Spleen (tissue), 11 donors: ENCODE results near the gene FBXO33. TPM values are rescaled to one million over a fixed set of nuclear protein-coding genes. Genes with fewer than 3 reads are reported as not detected.
A peak's percentile ranks its signal among the peaks of the same experiment; 100 is the strongest.

Experiments
- DNase-seq: peaks from one replicate; pipeline ENCODE4 v3.0.0-alpha.2; 2020
- H3K27ac ChIP-seq, 8 donors: fragments of 200-600 bp; sonication (generic) in 7 of 8; 1 replicate in 4 of 8; 2 replicates in 4 of 8; pipeline versions ENCODE4 v1.5.0 to v1.8.0; 2016 to 2021; ENCODE audit warnings: inconsistent platforms in 4 of 8, mild to moderate bottlenecking in 4 of 8, moderate library complexity in 1 of 8
- H3K27me3 ChIP-seq, 7 donors: fragments of 200-600 bp; sonication (generic) in 6 of 7; replicated peaks in 1 of 7; 1 replicate in 4 of 7; 2 replicates in 3 of 7; pipeline versions ENCODE4 v1.5.0 to v1.8.0; 2016 to 2021; ENCODE audit warnings: inconsistent platforms in 3 of 7, mild to moderate bottlenecking in 1 of 7
- H3K36me3 ChIP-seq, 6 donors: fragments of 200-600 bp; sonication (generic) in 5 of 6; 1 replicate in 4 of 6; 2 replicates in 2 of 6; pipeline versions ENCODE4 v1.5.0 to v1.8.0; 2016 to 2021; ENCODE audit warnings: inconsistent platforms in 2 of 6
- H3K4me1 ChIP-seq, 6 donors: fragments of 200-600 bp; sonication (generic) in 5 of 6; 1 replicate in 3 of 6; 2 replicates in 3 of 6; pipeline versions ENCODE4 v1.5.0 to v1.8.0; 2016 to 2021; ENCODE audit warnings: inconsistent platforms in 3 of 6
- H3K4me3 ChIP-seq, 8 donors: fragments of 200-600 bp; sonication (generic) in 7 of 8; 1 replicate in 4 of 8; 2 replicates in 4 of 8; pipeline versions ENCODE4 v1.5.0 to v1.8.0; 2016 to 2021; ENCODE audit warnings: inconsistent platforms in 4 of 8, mild to moderate bottlenecking in 4 of 8, moderate library complexity in 2 of 8
- H3K9me3 ChIP-seq, 8 donors: fragments of 200-600 bp; sonication (generic) in 7 of 8; 1 replicate in 4 of 8; 2 replicates in 4 of 8; pipeline versions ENCODE4 v1.5.0 to v1.8.0; 2016 to 2021; ENCODE audit warnings: inconsistent platforms in 4 of 8
- POLR2A ChIP-seq, 3 donors: fragments of 450-650 bp; IDR thresholded peaks; one replicate each; pipeline ENCODE4 v1.5.1; 2017; ENCODE audit warnings: antibody characterized with exemption in 3 of 3, mild to moderate bottlenecking in 1 of 3
- POLR2AphosphoS5 ChIP-seq, 3 donors: sonication (generic); formaldehyde crosslinking; IDR thresholded peaks; one replicate each; pipeline ENCODE4 v1.5.1; 2017; ENCODE audit warnings: antibody characterized with exemption in 3 of 3
- WGBS, 5 donors: extraction: QIAGEN DNeasy Blood & Tissue Kit in 3 of 5; methylation state at CpG; one replicate each; pipeline versions ENCODE4 v1.1.5 to v1.1.7; 2013 to 2018; 5-methylcytosine and 5-hydroxymethylcytosine counted together
- intact Hi-C: fragments of 100-400 bp; cut with DNase I; formaldehyde crosslinking; loops from one replicate; pipeline ENCODE4 v1.15.0; 2023; ENCODE audit warnings: low total_unique reads
- polyA plus RNA-seq, 3 donors: library from polyadenylated mRNA; stranded (reverse); fragments of 200-250 nt; gene quantifications; one replicate each; pipeline ENCODE4 v1.2.1, GENCODE V29; 2013
- total RNA-seq, 7 donors: library from RNA; depleted of rRNA in 3 of 7; stranded (reverse); fragments of >200 nt in 3 of 7; fragmentation: NEBNext Ultra II Directional in 4 of 7; extraction: Animal tissue kit (Norgen Biotek cat#: 25700) in 4 of 7; gene quantifications; one replicate each; pipeline versions ENCODE4 v1.1.0 to v1.2.1, GENCODE V29; 2016 to 2021
- TF ChIP-seq, protein P1 (sequence below), 11 experiments: fragments of 200-600 bp in 7 of 11; fragments of 450-650 bp in 4 of 11; sonication (generic) in 4 of 11; IDR thresholded peaks in 8 of 11; conservative IDR thresholded peaks in 3 of 11; 1 replicate in 7 of 11; 2 replicates in 4 of 11; pipeline versions ENCODE4 v1.4.0 to v1.8.0; 2016 to 2021; ENCODE audit warnings: antibody characterized with exemption in 11 of 11, inconsistent platforms in 4 of 11, mild to moderate bottlenecking in 1 of 11
- donor health status: healthy with polysubstance abuse.
- donor health status: DM: no; HTN: no; CAD: no; lungs with moderate emphysema.
- donor health status: DM: no; HTN: no; CAD: no.
- donor health status: Bipolar disorder and iron deficiency.
- donor health status: healthy.
- donor health status: DM: no; HTN: no; CAD: no.
- donor health status: DM: yes; HTN: yes; CAD: no.

The FBXO33 gene
- total and polyA plus RNA-seq, 10 donors = 6.0 to 24.1 (median 12.6) TPM

DNA sequence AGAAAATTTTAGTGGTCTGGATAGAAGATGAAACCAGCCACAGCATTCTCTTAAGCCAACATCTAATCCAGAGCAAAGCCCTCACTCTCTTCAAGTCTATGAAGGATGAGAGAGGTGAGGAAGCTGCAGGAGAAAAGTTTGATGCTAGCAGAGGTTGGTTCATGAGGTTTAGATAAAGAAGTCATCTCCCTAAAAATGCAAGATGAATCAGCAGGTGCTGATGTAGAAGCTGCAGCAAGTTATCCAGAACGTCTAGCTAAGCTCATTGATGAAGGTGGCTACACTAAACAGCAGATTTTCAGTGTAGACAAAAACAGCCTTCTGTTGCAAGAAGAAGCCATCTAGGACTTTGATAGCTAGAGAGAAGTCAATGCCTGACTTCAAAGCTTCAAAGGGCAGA is 48.5 kb downstream of the FBXO33 start:
- Histone ChIP-seq H3K4me1 (no peaks in the 10 kb centered on the region), H3K27ac (no peak overlapping the region), H3K36me3 (peaks cover 0 to 15% (median 0%) of the 10 kb centered on the region in 6 donors), H3K9me3 (no peaks in the 10 kb centered on the region), H3K4me3 (no peak overlapping the region), H3K27me3 (no peaks in the 10 kb centered on the region)
- DNase-seq = no peak
- WGBS, 5 donors = 79 to 86% (median 81%) methylated on average over 1 of the region's 1 CpG
- TF ChIP-seq POLR2A (IDR thresholded peaks at IDR 0.05) = no peak
- TF ChIP-seq, protein P1, sequence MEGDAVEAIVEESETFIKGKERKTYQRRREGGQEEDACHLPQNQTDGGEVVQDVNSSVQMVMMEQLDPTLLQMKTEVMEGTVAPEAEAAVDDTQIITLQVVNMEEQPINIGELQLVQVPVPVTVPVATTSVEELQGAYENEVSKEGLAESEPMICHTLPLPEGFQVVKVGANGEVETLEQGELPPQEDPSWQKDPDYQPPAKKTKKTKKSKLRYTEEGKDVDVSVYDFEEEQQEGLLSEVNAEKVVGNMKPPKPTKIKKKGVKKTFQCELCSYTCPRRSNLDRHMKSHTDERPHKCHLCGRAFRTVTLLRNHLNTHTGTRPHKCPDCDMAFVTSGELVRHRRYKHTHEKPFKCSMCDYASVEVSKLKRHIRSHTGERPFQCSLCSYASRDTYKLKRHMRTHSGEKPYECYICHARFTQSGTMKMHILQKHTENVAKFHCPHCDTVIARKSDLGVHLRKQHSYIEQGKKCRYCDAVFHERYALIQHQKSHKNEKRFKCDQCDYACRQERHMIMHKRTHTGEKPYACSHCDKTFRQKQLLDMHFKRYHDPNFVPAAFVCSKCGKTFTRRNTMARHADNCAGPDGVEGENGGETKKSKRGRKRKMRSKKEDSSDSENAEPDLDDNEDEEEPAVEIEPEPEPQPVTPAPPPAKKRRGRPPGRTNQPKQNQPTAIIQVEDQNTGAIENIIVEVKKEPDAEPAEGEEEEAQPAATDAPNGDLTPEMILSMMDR (IDR thresholded peaks at IDR 0.05 in 8 of 11, conservative IDR thresholded peaks at IDR 0.05 in 3 of 11) = no peak
- TF ChIP-seq POLR2AphosphoS5 (IDR thresholded peaks at IDR 0.05) = no peak
- intact Hi-C loops = no loop called here

DNA sequence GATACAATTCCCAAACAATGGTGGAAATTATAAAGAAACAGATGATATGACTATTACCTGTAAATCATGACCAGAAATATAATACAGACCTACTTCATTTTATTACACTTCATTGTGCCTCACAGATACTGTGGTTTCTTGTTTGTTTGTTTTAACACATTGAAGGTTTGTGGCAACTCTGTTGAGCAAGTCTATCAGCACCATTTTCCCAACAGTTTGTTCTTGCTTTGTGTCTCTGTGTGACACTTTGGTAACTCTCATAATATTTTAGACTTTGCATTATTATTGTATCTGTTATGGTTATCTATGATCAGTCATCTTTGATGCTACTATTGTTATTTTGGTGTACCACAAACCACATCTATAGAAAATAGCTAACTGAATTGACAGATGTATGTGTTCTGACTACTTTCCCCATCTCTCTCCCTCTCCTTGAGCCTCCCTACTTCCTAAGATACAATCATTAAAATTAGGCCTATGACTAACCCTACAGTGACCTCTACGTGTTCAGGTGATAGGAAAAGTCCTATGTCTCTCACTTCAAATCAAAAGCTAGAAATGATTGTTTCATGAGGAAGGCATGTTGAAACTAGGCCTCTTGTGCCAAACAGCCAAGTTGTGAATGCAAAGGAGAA is 49.1 kb downstream of the FBXO33 start:
- Histone ChIP-seq H3K27ac (no peak overlapping the region), H3K4me1 (no peaks in the 10 kb centered on the region), H3K36me3 (peaks cover 0 to 9% (median 0%) of the 10 kb centered on the region in 6 donors), H3K27me3 (no peaks in the 10 kb centered on the region), H3K9me3 (no peaks in the 10 kb centered on the region), H3K4me3 (no peak overlapping the region)
- WGBS, 5 donors = 63 to 83% (median 69%) methylated on average over 1 of the region's 1 CpG
- DNase-seq = no peak
- TF ChIP-seq POLR2A (IDR thresholded peaks at IDR 0.05) (no peak), POLR2AphosphoS5 (IDR thresholded peaks at IDR 0.05) (no peak)
- TF ChIP-seq, protein P1 (IDR thresholded peaks at IDR 0.05 in 8 of 11, conservative IDR thresholded peaks at IDR 0.05 in 3 of 11) = no peak
- intact Hi-C loops = no loop called here

DNA sequence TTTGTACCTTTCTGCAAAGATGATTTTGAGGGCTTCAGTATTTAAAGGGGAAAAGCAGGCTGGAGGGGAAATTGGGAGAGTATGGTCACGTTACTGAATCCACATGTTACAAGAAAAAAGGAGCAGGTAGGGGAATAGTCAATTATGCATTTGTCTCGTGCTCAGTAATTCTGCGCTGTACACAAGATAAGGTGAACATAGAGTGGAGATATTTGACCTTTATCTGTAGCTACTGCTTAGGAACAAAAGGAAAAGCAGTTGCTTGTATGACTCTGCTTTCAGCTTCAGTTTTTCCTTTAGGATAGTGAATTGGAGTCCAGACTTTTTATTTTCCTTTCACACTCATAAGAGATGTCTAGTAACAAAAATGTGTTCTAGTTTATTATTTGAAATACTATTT is 49.8 kb downstream of the FBXO33 start:
- 92 to 97% (median 93%) methylated on average over 3 of the region's 3 CpGs for WGBS, 5 donors
- TF ChIP-seq POLR2AphosphoS5 (IDR thresholded peaks at IDR 0.05) (no peak), POLR2A (IDR thresholded peaks at IDR 0.05) (no peak)
- TF ChIP-seq, protein P1 (IDR thresholded peaks at IDR 0.05 in 8 of 11, conservative IDR thresholded peaks at IDR 0.05 in 3 of 11) = no peak

DNA sequence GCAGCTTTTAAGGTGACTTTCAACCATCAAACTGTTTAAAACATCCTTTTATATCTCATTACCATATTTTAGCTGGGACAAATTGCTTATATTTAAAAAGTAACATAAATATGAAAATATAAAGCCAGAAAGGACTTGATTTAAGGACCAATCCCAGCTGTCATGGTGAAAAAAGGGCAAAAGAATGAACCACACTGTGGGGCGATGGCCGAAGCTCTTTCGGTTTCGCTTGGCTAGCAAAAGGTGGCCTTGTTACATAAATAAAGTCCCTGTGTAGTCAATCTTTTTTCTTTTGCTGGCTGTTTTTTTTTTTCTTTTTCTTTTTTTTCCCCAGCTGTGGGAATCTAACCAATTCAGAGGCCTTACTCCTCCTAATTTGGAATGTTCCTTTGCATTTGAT is 50.9 kb downstream of the FBXO33 start:
- 88 to 93% (median 92%) methylated on average over 4 of the region's 4 CpGs for whole genome bisulfite sequencing, 5 donors

More for the DNA sequence above, 49.8 kb downstream of the FBXO33 start:
- H3K27me3 ChIP-seq = no peaks in the 10 kb centered on the region
- no peak overlapping the region for H3K4me3 ChIP-seq
- H3K9me3 ChIP-seq = no peaks in the 10 kb centered on the region
- no peak overlapping the region for H3K27ac ChIP-seq
- H3K36me3 ChIP-seq = peaks cover 0 to 8% (median 0%) of the 10 kb centered on the region in 6 donors
- no peaks in the 10 kb centered on the region for H3K4me1 ChIP-seq
- DNase-seq = no peak
- intact Hi-C loops = no loop called here

More for the DNA sequence above, 50.9 kb downstream of the FBXO33 start:
- no peak for DNase-seq
- H3K36me3 ChIP-seq = no peaks in the 10 kb centered on the region
- H3K27ac ChIP-seq = peak overlapping the region in 2 of 8 donors; percentile 7 to 25
- H3K9me3 ChIP-seq = no peaks in the 10 kb centered on the region
- no peaks in the 10 kb centered on the region for H3K27me3 ChIP-seq
- no peak overlapping the region for H3K4me3 ChIP-seq
- TF ChIP-seq POLR2AphosphoS5 (IDR thresholded peaks at IDR 0.05) = no peak
- TF ChIP-seq, protein P1 (IDR thresholded peaks at IDR 0.05 in 8 of 11, conservative IDR thresholded peaks at IDR 0.05 in 3 of 11) = no peak
- no peak for TF ChIP-seq POLR2A (IDR thresholded peaks at IDR 0.05)
- H3K4me1 ChIP-seq = peaks cover 0 to 5% (median 0%) of the 10 kb centered on the region in 6 donors
- intact Hi-C loops = no loop called here
